Bronchial epithelial cell (primary cell): Measurements from ENCODE around the gene HAUS7. TPM values are rescaled to one million over a fixed set of nuclear protein-coding genes. Genes with fewer than 3 reads are reported as not detected.
"Not testable (repeated sequence)": the region's sequence is repeated elsewhere in the genome, so short reads cannot be mapped to it uniquely, and the experiment has no call there.

Experiments
- DNase-seq: peaks from one replicate; pipeline ENCODE4 v3.0.0-alpha.2; 2010; ENCODE audit warnings: low read depth
- FAIRE-seq: peaks from 2 replicates; lab custom pipeline; 2011; peaks lifted over from hg19 to GRCh38; lab: Jason Lieb, UNC
- H3K27me3 ChIP-seq: 2 replicates; pipeline ENCODE4 v1.5.1; 2011; ENCODE audit warnings: low read length; ENCODE audit not compliant: control insufficient read depth, insufficient read depth
- H3K36me3 ChIP-seq: 2 replicates; pipeline ENCODE4 v1.5.1; 2011; ENCODE audit warnings: low read length; ENCODE audit not compliant: control insufficient read depth, insufficient read depth
- H3K4me3 ChIP-seq: 2 replicates; pipeline ENCODE4 v1.5.1; 2011; ENCODE audit warnings: mild to moderate bottlenecking, low read depth, low read length, control low read depth
- total RNA-seq: library from RNA; depleted of rRNA; stranded (reverse); fragments of >200 nt; gene quantifications from 2 replicates; pipeline ENCODE4 v1.2.1, GENCODE V29; 2014
- TF ChIP-seq, protein P1 (sequence below): IDR thresholded peaks from 2 replicates; pipeline ENCODE4 v1.5.1; 2011; ENCODE audit warnings: mild to moderate bottlenecking, moderate library complexity, low read length, control low read depth, inconsistent platforms; ENCODE audit not compliant: insufficient read depth, severe bottlenecking

HAUS7 gene
- total RNA-seq, 1 donor from 2014 or later: 7.4 TPM

DNA sequence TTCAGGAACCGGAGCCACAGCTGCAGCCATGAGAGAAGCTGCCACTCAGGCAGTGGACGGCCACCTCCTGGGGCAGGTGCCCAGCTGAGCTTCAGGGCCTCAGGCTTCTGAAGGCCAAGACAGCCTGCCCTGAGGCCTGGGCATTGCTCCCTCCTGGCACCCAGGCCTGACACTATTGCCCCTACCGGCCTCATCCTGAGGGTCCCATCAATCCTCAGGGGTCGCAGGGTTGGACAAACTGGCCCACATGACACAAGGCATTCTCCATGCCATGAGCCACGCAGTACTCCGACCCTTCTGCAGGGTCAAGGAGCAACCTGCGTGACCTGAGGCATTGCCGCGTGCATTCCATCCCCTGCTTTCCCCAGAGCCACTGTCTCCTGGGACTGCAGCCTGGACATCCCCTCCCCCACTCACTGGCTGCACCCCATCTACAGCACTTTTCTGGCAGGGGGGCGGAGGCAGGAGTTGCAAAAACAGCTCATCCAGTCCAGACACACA is 62.1 kb downstream of the HAUS7 start:
- TF ChIP-seq, protein P1, sequence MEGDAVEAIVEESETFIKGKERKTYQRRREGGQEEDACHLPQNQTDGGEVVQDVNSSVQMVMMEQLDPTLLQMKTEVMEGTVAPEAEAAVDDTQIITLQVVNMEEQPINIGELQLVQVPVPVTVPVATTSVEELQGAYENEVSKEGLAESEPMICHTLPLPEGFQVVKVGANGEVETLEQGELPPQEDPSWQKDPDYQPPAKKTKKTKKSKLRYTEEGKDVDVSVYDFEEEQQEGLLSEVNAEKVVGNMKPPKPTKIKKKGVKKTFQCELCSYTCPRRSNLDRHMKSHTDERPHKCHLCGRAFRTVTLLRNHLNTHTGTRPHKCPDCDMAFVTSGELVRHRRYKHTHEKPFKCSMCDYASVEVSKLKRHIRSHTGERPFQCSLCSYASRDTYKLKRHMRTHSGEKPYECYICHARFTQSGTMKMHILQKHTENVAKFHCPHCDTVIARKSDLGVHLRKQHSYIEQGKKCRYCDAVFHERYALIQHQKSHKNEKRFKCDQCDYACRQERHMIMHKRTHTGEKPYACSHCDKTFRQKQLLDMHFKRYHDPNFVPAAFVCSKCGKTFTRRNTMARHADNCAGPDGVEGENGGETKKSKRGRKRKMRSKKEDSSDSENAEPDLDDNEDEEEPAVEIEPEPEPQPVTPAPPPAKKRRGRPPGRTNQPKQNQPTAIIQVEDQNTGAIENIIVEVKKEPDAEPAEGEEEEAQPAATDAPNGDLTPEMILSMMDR: no peak
- H3K4me3 ChIP-seq: no peak overlapping the region
- FAIRE-seq: no peak
- no peak for DNase-seq
- H3K27me3 ChIP-seq: peaks cover 6% of the 10 kb centered on the region
- H3K36me3 ChIP-seq: no peaks in the 10 kb centered on the region

DNA sequence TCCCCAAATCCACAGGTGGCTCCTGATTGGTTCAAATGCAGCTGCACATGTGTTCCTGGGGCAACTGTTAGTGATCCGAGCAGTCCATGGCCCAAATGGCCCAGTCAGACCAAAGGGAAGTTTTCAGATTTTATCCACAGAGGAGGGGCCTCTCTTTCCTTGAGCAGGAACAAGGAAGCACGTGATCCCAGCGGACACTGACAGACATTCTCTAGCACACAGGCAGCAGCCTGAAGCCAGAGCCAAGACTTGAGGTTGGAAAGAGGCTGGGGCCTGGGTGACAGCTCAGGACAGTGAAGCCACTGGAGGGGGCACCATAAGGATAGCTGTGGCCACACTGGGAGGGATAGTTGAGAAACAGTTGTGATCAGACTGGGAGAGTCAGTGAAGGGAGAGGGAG is 62.6 kb downstream of the HAUS7 start:
- TF ChIP-seq, protein P1: no peak
- FAIRE-seq (no peak), DNase-seq (no peak)
- no peak overlapping the region for H3K4me3 ChIP-seq
- H3K36me3 ChIP-seq: no peaks in the 10 kb centered on the region
- H3K27me3 ChIP-seq: peaks cover 6% of the 10 kb centered on the region

DNA sequence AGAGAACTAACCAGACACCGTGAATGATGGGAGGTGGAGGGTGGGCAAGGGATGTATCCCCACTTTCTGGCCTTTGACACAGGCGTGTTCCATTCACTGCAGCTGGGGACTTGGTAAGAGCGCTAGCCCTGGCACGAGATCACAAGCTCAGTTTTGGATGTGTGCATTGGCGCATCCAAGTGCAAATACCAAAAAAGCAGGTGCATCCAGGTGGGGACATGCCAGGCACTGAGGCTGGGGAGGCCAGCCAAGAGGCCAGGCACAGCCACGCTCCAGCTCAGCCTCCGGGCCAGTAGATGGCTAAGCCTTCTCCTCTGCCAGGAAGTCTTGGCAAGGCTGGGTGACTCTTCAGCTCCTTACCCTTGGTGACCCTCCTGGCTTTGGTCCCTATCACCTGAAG is 63.5 kb downstream of the HAUS7 start:
- H3K36me3 ChIP-seq: no peaks in the 10 kb centered on the region
- H3K4me3 ChIP-seq: no peak overlapping the region
- no peak for DNase-seq
- H3K27me3 ChIP-seq: peaks cover 4% of the 10 kb centered on the region
- TF ChIP-seq, protein P1: no peak
- no peak for FAIRE-seq

DNA sequence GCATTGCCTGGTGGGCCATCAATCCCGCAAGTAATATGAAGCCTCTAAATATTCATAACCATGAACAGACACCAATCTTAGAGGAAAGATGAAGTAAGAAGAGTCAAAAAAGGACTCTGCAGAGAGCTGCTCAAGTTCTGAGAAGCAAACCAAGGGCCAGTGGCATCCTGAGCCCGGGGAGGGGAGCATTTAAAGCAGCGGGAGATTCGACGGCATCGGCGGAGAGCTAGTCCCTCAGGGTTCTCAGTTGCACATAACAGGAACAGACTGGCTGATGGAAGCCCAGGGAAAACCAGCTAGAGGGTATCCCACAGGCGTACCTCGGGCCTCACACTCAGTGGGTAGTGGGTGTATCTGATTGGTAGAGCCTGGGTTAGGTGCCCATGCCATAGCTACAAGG is 64.4 kb downstream of the HAUS7 start:
- FAIRE-seq (no peak), DNase-seq (no peak)
- H3K27me3 ChIP-seq: peaks cover 2% of the 10 kb centered on the region
- H3K36me3 ChIP-seq: no peaks in the 10 kb centered on the region
- TF ChIP-seq, protein P1: no peak
- H3K4me3 ChIP-seq: no peak overlapping the region

DNA sequence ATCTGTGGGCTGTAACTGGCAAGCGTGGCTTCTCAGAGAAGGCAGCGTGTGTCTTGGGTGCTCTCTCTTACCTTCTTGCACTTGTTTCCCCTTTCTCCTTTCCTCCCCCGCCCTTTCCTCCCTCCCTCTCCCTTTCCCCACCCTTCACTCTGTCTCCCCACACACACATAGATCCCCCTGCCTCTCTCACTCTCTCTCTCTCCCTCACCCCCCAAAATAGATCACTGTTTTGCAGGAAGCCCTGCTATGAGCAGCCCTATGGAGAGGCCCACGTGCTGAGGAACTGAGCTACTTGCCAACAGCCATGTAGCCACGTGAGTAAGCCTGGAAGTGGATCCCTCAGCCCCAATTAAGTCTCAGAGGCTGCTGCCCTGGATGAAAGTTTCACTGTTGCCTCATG is 65.0 kb downstream of the HAUS7 start:
- DNase-seq (no peak), FAIRE-seq (no peak)
- TF ChIP-seq, protein P1: no peak
- no peak overlapping the region for H3K4me3 ChIP-seq
- no peaks in the 10 kb centered on the region for H3K27me3 ChIP-seq
- H3K36me3 ChIP-seq: no peaks in the 10 kb centered on the region

DNA sequence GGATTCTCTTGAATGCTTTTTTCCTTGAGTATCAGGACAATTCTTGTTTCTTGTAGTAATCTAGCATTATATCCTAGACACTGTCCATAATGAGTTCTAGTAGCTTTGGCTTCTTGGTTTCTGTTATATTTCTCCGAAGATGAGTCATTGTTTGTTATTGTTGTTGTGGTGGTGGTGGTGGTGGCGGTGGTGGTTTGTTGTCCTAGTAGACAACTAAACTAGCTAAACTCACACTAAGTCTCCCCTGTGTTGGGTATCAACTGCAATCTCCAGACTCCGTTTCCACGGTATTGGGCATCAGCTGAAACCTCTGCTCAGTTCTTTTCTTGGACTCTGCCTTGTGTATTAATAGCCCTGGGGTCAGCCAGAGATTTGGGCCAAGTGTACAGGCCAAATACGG is 66.0 kb downstream of the HAUS7 start:
- DNase-seq, H3K27me3 ChIP-seq, H3K36me3 ChIP-seq, H3K4me3 ChIP-seq, FAIRE-seq: not testable (repeated sequence)
